HG03520 (cell line): ENCODE measurements around the gene SNAP25.

Experiments used
- ATAC-seq: cut with Tn5 transposase; IDR thresholded peaks from one replicate; pipeline ENCODE4 v1.9.1; 2021; ENCODE audit warnings: mild to moderate bottlenecking, moderate library complexity; ENCODE audit not compliant: unreplicated experiment

Gene SNAP25

DNA sequence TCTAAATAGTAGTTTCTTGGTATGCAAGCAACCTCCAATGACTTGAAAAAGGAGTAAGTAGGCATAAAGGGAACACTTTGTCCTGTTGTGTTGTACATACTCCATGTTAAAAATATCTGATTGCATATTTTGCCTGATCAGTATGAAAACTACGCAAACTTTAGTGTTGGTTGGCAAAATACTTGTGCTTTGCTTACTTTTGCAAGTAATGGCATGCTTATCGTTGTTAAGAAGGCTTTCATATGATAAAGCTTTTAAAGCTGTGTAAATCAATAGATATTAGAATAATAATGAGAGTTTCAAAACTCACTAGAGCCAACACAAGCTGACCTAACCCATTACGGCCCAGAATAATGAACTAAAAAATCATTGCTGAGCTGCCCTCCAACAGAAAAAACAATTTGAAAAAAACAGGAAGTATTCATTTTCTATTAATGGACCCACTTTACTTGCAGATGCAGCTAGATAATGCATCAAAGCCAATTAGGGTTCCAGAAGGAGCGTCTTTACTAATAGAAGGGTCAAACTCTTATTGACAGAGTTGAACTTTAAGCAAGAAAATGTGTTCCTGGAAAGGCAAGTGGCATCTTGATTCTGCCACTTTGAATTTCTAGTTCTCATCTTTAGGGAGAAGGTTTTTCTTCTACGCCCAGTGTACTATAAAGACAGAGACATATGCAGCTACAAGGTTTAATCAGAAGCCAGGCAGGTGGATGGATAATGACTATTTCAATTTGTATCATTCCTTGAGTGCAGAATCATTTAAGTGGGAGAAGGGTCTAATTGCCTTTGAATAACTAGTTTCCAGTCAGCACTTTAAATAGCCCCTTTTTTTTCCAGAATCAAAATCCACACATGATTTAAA lies 82.2 kb downstream of the SNAP25 start:
- no peak for ATAC-seq

DNA sequence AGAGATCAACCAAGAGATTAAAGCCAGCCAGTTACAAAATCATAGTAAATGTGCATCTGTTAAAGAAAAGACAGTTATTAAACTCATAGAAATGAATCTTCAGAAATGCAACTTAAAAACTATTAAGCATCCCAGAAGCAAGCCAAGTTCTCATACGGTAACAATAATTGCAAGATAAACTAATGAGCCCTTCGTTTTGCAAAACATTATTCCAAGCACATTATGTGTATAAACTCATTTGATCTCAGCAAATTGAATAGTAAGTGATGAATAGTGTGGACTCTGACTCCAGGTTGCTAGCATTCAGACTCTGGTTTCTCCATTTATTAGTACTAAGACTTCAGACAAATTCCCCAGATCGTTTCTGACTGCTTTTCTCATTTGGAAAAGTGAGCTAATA lies 85.2 kb downstream of the SNAP25 start:
- ATAC-seq, result no peak

DNA sequence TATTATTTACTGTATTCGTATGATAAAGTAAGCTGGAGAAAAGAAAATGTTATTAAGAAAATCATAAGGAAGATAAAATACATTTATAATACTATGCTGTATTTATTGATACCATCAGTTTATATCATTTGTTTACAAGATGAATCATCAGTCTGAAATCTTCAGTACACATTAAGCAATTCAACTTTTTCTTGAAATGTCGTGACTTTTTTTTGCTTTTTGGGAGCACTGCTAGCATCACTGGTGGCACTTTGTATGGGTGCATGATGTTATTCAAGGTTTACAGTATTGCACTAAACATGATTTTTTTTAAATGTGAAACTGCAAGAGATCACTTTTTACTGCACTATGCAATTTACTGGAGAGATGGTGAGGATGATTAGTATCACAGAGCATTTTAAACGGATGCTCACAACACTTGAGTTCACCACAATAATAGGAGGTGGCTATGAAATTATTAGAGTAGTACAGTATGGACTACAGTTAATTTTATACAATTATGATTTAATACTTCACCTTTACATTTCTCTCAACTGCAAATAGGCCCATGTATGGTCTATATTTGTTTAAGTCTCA lies 85.9 kb downstream of the SNAP25 start:
- ATAC-seq, result no peak

- ATAC-seq, result no peak
Measured at GRCh38 chr20:10306440-10307358, 88.1 kb downstream of the SNAP25 start.

DNA sequence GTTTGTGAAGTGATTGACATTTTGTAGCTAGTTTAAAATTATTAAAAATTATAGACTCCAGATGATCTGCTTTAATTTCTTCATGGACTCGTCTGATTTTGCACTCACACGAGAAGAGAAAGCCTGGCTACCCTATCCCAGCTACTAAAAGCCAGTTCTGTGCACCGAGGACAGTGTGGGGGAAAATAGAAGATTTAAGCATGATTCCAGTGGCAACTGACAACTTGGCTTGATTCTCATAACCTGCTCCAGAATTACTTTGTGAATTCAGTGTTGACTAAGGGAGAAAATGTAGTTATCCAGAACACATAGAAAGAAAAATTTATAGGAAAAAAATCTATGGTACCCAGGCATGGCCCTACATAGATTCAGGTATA lies 88.7 kb downstream of the SNAP25 start:
- ATAC-seq, result no peak

- no peak for ATAC-seq
Measured at GRCh38 chr20:10308652-10309051, 90.0 kb downstream of the SNAP25 start.

GRCh38 chr20:10309326-10309725 lies 90.7 kb downstream of the SNAP25 start:
- ATAC-seq, result no peak

DNA sequence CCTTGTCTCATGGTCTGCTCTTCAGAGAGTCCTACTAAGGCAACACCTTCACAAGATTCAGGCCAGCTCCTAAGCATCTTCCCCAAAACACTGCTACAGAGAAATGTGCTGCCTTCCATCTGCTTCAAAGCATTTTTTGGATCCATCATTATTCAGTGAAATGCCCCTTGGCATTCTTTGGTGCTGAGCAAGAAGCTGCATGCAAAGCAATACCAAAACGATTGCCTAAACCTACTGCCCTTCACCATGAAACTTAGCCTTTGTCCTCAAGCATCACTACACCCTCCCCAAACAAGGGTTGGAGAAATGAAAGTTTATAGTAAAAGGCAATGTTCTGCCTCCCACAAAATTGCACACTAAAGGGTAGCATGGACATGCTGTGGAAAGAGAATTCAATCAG lies 93.5 kb downstream of the SNAP25 start:
- ATAC-seq, result no peak

DNA sequence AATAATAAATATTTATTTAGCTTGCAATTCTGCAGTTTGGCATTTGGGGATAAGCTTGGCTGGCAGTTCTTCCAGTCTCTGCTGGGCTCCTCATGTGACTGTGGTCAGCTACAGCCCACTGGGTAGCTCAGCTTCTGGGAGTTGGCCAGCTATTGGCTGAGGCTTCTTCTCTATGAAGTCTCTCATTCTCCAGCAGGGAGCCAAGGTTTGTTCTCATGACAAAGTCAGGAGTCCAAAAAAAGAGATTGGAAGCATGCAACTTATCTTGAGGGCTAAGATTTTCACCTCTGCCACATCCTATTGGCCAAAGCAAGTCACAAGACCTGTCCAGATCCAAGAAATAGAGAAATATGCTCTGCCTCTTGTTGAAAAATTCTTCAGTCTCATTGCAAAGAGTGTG lies 94.6 kb downstream of the SNAP25 start:
- no peak for ATAC-seq

DNA sequence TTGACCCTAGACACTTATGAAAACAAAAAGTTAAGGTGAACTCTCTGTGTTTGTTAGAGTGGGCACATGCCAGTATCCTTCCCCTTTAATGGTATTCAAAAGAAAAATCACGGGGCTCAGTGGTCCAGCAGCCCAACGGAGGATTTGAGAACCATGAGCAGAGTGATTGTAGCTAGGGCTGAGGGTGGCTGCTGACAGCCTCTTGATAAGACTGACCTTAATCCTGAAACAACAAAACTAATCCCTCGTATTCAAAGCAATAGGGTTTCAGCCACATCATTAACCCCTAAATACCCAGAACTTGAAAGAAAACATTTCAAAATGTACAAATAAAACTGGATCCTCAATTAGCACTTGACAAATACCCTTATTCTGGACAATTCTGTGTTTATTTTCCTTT lies 95.1 kb downstream of the SNAP25 start:
- ATAC-seq, result no peak

DNA sequence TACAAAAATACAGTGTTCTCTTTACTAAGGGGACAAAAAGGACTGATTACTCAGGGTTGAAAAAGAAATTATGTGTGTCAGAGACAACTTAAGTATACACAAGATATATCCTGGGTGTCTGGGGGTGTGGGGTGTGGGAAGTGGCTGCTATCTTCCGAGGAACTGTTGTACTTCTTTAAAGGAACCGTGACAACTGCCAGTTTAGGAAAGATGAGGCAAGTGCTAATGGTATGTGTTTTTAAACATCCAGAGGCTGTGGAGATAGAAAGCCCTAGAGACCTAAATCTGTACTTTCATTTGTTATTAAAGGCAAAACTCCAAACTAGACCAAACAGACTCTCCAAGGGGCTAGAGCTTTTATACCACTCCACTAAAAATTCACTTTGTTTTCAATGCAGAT lies 95.6 kb downstream of the SNAP25 start:
- ATAC-seq, result no peak

DNA sequence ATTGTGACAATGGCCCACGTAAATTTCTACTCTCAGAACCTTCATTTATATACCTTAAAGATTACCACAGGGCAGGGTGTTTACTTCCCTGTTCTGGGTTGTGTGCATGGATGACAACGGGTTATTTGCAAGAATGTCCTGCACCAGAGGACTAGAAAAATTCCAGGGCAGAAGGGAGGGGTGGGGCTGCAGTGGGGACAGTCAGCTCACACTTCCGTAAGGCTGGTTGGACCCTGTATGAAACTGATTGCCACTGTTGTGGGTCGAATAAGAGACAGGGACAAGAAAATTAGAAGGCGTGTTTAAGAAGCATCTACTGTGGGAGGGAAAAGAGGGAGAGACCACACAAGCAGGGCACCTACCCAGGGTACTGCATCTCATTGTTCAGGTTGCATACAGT lies 96.5 kb downstream of the SNAP25 start:
- ATAC-seq, result no peak

- no peak for ATAC-seq
Measured at GRCh38 chr20:10316582-10316981, 98.0 kb downstream of the SNAP25 start.

- ATAC-seq, result no peak
Measured at GRCh38 chr20:10318291-10319024, 99.8 kb downstream of the SNAP25 start.

- ATAC-seq, result no peak
Measured at GRCh38 chr20:10319855-10320254, 101.2 kb downstream of the SNAP25 start.

DNA sequence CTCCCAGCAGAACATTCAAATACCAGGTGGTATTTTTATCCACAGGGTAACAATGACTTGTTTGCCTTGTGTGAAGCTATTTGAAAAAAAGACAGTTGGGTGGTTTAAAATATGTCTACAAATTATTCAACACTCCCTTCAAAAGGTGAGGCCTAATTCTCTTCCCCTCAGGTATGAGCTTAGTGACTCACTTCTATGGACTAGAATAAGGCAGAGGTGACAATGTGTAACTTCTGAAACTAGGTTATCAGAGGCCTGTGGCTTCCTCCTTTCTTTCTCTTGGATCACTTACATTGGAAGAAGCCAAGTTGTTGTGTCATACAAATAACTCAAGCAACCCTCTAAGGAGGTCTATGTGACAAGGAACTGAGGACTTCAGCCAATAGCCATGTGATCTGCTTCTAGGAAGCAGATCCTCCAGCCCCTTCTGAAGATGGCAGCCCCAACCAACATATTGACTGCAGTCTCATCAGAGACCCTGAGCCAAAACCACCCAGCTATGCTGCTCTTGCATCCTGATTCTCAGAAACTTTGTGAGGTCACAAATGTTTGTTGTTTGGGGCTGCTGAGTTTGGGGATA lies 102.6 kb downstream of the SNAP25 start:
- no peak for ATAC-seq

DNA sequence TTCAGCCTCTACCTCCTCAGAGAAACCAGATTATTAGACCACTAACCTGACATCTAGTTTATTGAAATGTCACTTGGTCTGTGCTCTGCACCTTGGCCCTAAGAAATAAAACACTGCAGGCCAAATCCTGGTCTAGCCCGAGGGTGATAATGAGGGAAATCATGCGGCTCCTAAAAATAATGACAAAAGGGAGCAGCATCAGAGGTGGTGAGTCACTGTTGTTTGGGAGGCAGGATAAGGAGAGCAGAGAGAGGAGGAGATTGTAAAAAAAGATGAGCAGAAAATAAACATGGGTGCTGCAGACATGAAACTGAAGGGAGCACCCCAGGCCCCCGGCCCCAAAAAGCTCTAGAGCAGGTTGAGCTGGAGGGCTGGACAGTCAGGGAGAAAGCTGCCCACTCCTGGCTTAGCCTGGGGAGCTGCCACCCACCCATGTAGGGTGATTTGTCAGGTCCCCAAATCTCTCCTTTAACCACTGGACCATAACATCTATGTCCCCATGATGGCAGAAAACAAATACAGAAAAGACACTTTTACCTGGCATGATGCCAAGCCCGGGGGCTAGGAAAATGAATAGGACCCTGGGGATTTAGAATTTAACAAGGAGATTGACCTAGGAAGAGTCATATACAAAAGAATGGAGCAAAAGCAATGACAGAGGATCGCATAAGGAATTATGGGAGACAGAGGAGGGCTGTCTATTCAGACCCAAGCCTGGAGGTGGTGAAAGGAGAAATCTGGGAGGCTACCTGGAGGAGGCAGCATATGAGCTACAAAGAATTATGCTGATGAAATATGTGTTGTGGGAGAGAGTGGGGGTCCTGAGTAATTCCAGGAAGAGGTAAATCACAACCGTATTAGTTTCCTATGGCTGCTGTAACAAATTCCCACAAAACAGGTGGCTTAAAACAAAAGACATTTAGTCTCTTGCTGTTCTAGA lies 103.7 kb downstream of the SNAP25 start:
- ATAC-seq, result no peak

DNA sequence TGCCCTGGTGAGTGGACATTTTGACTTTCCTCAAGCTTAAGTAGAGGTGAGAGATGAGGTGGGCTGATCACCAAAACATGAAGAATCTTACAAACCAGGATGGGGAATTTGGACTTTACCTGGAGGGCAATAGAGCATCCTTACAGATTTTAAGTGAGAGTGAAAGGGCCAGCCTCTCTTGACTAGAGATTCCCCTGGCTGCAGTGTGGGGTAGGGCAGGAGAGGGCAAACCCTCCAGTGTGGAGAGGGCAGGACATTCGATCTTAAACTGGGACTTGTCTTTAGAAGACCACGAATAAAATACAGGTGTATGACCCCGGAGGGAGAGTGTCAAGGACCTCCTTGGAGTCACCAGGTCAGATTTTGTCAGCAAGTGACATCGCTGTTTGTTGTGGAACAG lies 105.1 kb downstream of the SNAP25 start:
- no peak for ATAC-seq

GRCh38 chr20:10324198-10324847 lies 105.7 kb downstream of the SNAP25 start:
- ATAC-seq, result no peak
